HPDE6-E6E7 (cell line): ENCODE data around the gene CEP350.
A peak's percentile ranks its signal among the peaks of the same experiment; 100 is the strongest.

Experiments
- DNase-seq: peaks from one replicate; pipeline ENCODE4 v3.0.0; 2011; ENCODE audit warnings: missing footprints; ENCODE audit errors: extremely low spot score

Gene CEP350

DNA sequence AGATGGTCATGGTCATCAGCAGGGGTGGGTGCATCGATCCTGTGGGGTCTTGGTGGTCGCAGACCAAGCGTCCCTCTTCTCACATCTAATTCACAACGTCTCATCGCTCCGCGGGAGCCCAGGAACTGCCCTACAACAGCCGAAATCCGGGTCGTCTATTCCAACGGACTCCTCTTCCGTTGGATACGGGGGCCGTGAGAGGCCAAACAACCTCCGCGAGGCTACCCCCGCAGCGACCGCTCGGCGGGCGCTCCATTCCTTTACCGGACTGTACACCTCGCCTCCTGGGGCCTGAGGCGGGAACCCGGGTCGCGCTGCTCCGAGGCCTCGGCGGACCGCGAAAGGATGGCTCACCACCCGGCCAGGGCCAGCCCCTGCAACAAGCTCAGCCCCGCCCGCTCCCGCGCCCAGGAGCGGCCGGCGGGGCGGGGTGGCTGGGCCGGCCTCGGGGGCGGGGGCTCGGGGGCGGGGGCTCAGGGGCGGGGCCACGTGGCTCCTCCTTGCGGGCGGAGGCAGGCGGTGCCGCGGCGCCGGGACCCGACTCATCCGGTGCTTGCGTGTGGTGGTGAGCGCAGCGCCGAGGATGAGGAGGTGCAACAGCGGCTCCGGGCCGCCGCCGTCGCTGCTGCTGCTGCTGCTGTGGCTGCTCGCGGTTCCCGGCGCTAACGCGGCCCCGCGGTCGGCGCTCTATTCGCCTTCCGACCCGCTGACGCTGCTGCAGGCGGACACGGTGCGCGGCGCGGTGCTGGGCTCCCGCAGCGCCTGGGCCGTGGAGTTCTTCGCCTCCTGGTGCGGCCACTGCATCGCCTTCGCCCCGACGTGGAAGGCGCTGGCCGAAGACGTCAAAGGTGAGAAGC lies 199.9 kb downstream of the CEP350 start, which contains the start of gene QSOX1:
Gene QSOX1, plus strand, starts transcription at position 545 of the 857 bp plus-strand sequence. Its CDS starts 39 bp downstream, at position 584.
- DNase-seq: peak; percentile 91

DNA sequence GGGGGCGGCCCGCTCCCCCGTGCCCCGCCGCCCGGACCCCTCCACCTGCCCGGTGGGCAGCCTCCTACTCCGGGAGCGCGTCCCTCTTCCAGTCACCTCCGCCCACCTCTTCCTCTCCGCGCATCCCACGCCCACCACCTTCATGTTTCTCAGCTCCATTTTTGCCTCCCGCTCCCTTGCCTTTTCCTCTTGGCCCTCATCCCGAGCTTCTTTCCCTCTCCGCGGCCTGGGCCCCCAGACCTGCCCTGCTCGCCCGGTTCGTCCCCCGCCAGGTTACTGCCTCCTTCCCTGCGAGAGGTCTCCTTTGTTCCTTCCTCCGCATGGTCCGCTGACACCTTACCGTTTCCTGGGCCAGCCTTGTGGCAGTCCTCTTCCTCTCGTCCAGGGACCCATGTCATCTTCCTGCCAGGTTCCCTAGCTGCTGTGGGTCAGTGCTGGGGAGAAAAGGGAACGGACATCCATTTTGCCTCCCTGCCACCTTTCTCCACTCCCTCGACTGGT lies 200.6 kb downstream of the CEP350 start:
- DNase-seq: no peak

DNA sequence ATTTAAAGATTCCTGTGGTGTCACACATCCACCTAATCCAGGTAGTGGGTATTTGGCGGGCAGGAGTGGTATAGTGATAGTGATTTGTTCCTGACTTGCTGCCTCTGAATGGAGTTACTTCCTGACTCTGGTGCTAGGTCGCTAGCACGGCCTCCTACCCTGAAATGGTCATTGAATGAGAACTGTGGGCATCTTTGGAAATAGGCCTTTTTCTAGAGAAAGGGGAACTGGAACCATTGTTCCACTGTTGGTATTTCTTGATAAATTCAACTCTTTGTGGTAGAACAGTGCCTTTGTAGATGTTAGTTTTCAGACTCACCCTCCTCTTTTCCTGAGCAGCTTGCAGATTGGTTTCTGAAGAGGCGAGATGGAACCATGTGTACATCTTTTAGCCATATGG lies 201.6 kb downstream of the CEP350 start:
- no peak for DNase-seq

DNA sequence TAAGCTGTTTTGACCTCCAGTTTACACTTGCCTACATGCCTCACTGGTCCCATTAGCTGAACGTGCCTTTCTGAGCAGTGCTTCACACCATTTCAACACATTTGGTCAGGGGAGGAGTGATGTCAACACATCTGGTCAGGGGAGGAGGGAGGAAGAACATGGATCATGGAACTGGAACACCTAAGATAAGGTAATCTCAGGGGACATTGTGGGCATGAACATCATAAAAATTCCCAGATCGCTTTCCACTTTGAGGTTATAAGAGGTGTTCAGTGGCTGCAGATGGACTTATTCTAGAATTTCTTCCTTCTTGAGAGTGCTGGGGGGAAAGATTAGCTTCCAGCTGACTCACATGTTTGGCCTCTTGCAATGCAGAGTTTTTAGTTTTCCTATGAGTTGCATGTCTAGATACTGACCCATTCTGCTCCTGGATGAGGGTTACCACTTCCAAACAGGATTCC lies 202.1 kb downstream of the CEP350 start:
- no peak for DNase-seq

DNA sequence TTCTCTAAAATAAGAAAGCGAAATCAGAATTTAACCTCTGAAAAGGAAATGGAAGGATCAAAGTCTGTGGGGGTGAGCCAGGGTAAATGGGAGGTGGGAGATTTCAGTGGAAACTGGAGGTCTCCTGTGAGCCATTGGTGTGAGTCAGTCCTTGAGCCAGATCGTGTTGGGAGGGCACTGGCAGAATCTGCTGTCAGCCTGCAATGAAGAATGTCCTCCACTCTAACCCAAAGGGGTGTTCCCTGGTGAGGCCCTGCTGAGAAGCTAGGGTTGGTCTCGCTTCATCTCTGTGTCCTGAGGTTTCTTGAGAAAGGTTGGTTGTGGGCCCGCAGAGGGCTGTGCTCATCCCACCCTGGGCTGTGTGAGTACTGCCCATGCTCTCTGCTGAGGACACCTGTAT lies 202.5 kb downstream of the CEP350 start:
- no peak for DNase-seq

DNA sequence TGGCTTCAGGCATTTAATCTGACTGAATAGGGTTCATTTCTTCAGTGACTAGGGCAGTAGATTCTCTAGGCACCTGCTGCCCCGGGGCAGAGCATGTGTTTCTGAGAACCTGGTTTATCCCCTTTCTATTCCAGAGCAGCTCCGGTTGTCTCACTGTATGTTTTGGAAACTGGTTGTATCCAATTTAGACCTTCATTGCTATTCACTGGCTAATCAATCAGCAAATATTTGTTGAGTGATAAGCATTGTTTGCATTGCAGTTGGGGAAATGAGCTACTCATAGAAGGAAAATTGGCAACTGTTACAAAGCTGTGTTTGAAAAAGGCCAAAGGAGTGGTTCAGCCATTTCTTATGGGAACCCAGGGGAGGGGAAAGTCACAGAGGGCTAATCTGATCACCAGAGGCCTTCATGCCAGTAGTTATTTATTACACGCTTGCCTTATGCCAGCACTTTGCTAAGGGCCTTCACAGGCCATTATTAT lies 203.0 kb downstream of the CEP350 start:
- no peak for DNase-seq

DNA sequence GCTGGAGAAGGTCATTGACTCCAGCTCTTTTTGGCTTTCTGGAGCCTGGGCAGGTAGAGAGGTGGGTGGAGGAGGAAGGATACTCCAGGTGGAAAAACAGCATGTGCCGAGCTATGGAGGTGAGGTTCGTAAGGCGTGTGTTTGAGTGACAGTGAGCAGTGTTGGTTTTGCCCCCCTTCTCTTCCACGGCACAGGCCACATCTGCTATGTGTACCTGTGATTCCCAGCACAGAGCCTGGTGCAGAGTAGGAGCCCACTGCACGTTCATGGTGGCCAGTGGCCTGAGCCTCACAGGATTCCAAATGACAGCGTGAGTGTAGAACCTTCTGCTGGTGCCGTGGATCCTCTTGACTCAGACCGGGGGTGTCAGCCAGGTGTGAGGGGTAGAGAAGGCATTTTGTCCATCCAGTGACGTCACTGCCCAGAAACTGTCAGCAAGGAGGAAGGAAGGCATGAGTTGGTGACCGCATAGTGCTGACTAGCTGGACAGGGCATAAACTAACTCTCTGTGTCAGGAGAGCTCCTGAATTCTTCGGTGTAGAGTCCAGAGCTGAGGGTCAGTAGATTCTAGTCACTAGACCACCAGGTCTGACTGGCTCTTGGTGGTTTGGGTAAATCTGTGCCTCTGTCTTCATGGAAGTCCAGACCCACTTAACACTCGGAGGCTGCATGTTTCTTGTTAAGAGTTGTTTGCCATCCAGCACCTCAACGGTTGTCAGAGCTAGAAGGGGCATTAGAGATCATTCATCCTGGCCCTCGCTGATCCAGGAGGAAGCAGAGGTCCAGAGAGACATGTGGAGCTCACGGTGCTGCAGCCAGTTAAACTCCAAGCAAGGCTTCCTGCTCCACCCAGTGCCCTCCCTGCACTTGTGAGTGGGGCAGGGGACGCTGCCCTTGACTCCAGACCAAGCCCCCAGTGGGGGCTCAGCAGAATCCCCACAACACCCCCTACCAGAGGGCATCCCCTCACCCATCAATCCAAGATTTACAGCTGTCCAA lies 203.8 kb downstream of the CEP350 start:
- DNase-seq: no peak

DNA sequence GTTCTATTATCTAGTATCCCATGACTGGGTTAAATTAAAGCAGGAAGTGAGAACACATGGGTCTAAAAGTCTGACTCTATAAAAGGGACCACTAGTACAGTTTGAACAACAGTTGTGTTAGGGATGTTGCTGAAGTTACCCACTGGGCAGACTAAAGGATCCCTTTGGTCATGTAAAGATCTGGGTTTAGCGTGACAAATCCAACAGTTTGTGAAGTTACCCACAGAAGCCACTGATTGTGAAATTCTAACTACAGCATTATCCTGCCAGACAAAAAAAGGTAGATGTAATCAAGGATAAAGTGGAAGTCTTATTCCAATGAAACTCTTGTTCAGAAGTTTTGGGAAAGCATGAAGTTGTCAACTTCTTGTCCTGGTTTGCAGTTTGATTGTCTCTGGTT lies 205.7 kb downstream of the CEP350 start:
- no peak for DNase-seq

DNA sequence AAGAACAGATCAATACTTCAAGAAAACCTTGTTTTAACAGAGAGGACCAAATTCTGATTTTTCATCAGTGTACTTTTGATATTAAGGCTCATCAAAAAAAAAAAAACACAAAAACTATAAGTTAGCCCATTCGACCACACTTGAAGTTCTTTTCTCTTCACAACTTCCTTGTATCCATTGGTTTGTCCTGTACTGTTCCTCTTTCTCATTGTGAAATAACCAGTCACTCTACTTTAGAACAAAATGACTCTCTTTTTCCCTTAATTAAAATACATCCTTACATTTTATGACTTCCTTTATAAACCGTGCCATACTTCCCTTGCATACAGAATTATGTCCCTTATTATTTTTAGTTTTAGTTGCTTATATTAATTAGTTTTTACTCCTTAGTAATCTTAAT lies 208.4 kb downstream of the CEP350 start:
- DNase-seq: no peak
